K562 (cell line): ENCODE measurements around the gene JADE3.

Source experiments
- ATF7 ChIP-seq: fragments of 450-650 bp; IDR thresholded peaks from 2 replicates; pipeline ENCODE4 v1.7.1; 2014; ENCODE audit warnings: mild to moderate bottlenecking, moderate library complexity
- CEBPB ChIP-seq: fragments of 450-650 bp; IDR thresholded peaks from 2 replicates; pipeline ENCODE4 v1.6.1; 2016; ENCODE audit warnings: missing genetic modification characterization, missing compliant biosample characterization
- CTCF ChIP-seq, 3 experiments: IDR thresholded peaks in 2 of 3; conservative IDR thresholded peaks in 1 of 3; 2 replicates each; pipeline ENCODE4 v1.5.1; 2011 to 2012; ENCODE audit warnings: low read length in 3 of 3, mild to moderate bottlenecking in 3 of 3, control low read depth in 2 of 3, improper control_type of control experiment in 1 of 3, inconsistent platforms in 1 of 3, low read depth in 1 of 3, mixed read lengths in 1 of 3, moderate library complexity in 1 of 3; ENCODE audit not compliant: insufficient read depth in 2 of 3
- EZH2 ChIP-seq: IDR thresholded peaks from 2 replicates; pipeline ENCODE4 v1.6.1; 2012; ENCODE audit warnings: low read depth, mild to moderate bottlenecking, inconsistent platforms, low read length, borderline replicate concordance
- FOSL1 ChIP-seq: fragments of 200-800 bp; sonication (Bioruptor generic); conservative IDR thresholded peaks from 2 replicates; pipeline ENCODE4 v1.6.1; 2016; ENCODE audit warnings: missing genetic modification characterization, missing compliant biosample characterization
- FOXP4 ChIP-seq: sonication (generic); formaldehyde crosslinking; IDR thresholded peaks from 2 replicates; pipeline ENCODE4 v1.8.0; 2022; ENCODE audit warnings: mild to moderate bottlenecking, missing genetic modification reagents, borderline replicate concordance
- KLF10 ChIP-seq: fragments of 250-450 bp; sonication (Bioruptor Pico); IDR thresholded peaks from 2 replicates; pipeline ENCODE4 v1.6.1; 2021; ENCODE audit warnings: matching md5 sums
- MYC ChIP-seq, 2 experiments: fragments of 250-450 bp in 1 of 2; sonication (Bioruptor Pico) in 1 of 2; IDR thresholded peaks; 2 replicates each; pipeline versions ENCODE4 v1.5.1 to v1.6.1; 2012 to 2021; ENCODE audit warnings: low read depth in 2 of 2, borderline replicate concordance in 1 of 2, improper control_type of control experiment in 1 of 2, low read length in 1 of 2, mild to moderate bottlenecking in 1 of 2, moderate library complexity in 1 of 2
- XRCC4 ChIP-seq: IDR thresholded peaks from one replicate; pipeline ENCODE4 v1.6.1; 2011; ENCODE audit not compliant: insufficient read depth, insufficient read length; ENCODE audit errors: extremely low read depth
- ZBTB5 ChIP-seq: fragments of 450-650 bp; IDR thresholded peaks from 2 replicates; pipeline ENCODE4 v1.6.1; 2017; ENCODE audit warnings: antibody characterized with exemption

GRCh38 chrX:46920235-46920634 lies 8.0 kb downstream of the JADE3 start:
- TF ChIP-seq EZH2 (no peak), FOXP4 (no peak), ZBTB5 (no peak), XRCC4 (no peak), MYC (IDR thresholded peaks at IDR 0.05; ENCODE audit: low read depth, low read length) (no peak), MYC (CRISPR knock-in tag; IDR thresholded peaks at IDR 0.05; ENCODE audit: borderline replicate concordance, low read depth) (no peak), FOSL1 (tag) (no peak), CEBPB (tag) (no peak), CTCF (IDR thresholded peaks at IDR 0.05 in 2 of 3, conservative IDR thresholded peaks at IDR 0.05 in 1 of 3; ENCODE audit: insufficient read depth in 2 of 3, low read depth in 1 of 3, low read length in 3 of 3) (no peak), ATF7 (no peak), KLF10 (CRISPR knock-in tag) (no peak)
